Body of pancreas (tissue), 4 donors: Measurements from ENCODE around the gene BEX2. TPM values are rescaled to one million over a fixed set of nuclear protein-coding genes. Genes with fewer than 3 reads are reported as not detected.

ENCODE experiments used
- ATAC-seq: fragments of 150-250 bp; one replicate; pipeline ENCODE4 v1.9.1; 2016
- DNase-seq, 4 donors: peaks; one replicate each; pipeline ENCODE4 v3.0.0-alpha.2; 2019
- H3K27ac ChIP-seq, 4 donors: fragments of 200-600 bp; sonication (generic); 1 replicate in 3 of 4; 2 replicates in 1 of 4; pipeline versions ENCODE4 v1.5.1 to v1.6.1; 2016 to 2019; ENCODE audit warnings: mild to moderate bottlenecking in 1 of 4, mixed read lengths in 1 of 4, moderate library complexity in 1 of 4
- H3K27me3 ChIP-seq, 2 donors: fragments of 200-600 bp; sonication (generic); one replicate each; pipeline ENCODE4 v1.6.0; 2016; ENCODE audit warnings: mild to moderate bottlenecking in 1 of 2
- H3K36me3 ChIP-seq, 2 donors: fragments of 200-600 bp; sonication (generic); replicated peaks in 1 of 2; 2 replicates each; pipeline ENCODE4 v1.5.1; 2016; ENCODE audit warnings: low read depth in 2 of 2; ENCODE audit not compliant: insufficient read depth in 1 of 2
- H3K4me1 ChIP-seq: fragments of 200-600 bp; sonication (generic); one replicate; pipeline ENCODE4 v1.6.0; 2016
- H3K4me3 ChIP-seq, 2 donors: fragments of 200-600 bp; sonication (generic); 1 replicate in 1 of 2; 2 replicates in 1 of 2; pipeline ENCODE4 v1.5.1; 2016 to 2019
- H3K9me3 ChIP-seq, 3 donors: fragments of 200-600 bp; sonication (generic); 1 replicate in 2 of 3; 2 replicates in 1 of 3; pipeline ENCODE4 v1.5.1; 2016
- POLR2A ChIP-seq, 3 donors: fragments of 450-650 bp; IDR thresholded peaks; one replicate each; pipeline ENCODE4 v1.6.1; 2016; ENCODE audit warnings: antibody characterized with exemption in 3 of 3, mild to moderate bottlenecking in 2 of 3
- WGBS, 2 donors: methylation state at CpG; one replicate each; pipeline ENCODE4 v1.1.5; 2017; 5-methylcytosine and 5-hydroxymethylcytosine counted together
- intact Hi-C: fragments of 100-400 bp; cut with DNase I; formaldehyde crosslinking; loops from one replicate; pipeline ENCODE4 v1.15.1; 2023
- total RNA-seq, 2 donors: library from RNA; depleted of rRNA; stranded (reverse); fragments of >200 nt; gene quantifications; one replicate each; pipeline ENCODE4 v1.1.0, GENCODE V29; 2016
- TF ChIP-seq, protein P1 (sequence below), 7 experiments: fragments of 450-650 bp in 4 of 7; fragments of 200-600 bp in 3 of 7; sonication (generic) in 3 of 7; IDR thresholded peaks; one replicate each; pipeline ENCODE4 v1.5.1; 2016 to 2019; ENCODE audit warnings: antibody characterized with exemption in 7 of 7

BEX2 gene
- total RNA-seq, 2 donors from 2014 or later = 9.9 to 23.9 TPM

DNA sequence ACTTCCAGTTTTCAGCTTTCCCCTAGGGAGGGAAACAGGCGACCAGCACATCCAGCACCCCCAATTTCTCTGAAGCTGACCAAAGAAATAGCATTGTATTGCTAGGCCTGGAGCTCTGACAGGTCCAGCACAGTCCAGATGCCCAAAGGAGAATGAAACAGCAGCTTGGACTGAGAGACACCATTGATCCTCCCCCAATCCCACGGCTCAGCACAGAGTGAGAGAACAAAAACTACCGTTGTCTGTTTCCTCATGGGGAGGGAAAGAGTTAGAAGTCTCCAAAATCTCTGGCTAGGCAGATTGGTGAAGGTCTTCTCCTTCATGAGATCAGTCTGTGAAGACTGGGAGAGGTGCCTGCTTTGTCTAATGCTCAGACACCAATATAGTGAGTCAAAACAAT lies 27.9 kb upstream of the BEX2 start:
- Histone ChIP-seq H3K27me3 (no peaks in the 10 kb centered on the region), H3K27ac (no peak overlapping the region), H3K4me1 (no peaks in the 10 kb centered on the region), H3K36me3 (no peaks in the 10 kb centered on the region), H3K9me3 (no peaks in the 10 kb centered on the region), H3K4me3 (no peak overlapping the region)
- TF ChIP-seq POLR2A (IDR thresholded peaks at IDR 0.05) = no peak
- TF ChIP-seq, protein P1, sequence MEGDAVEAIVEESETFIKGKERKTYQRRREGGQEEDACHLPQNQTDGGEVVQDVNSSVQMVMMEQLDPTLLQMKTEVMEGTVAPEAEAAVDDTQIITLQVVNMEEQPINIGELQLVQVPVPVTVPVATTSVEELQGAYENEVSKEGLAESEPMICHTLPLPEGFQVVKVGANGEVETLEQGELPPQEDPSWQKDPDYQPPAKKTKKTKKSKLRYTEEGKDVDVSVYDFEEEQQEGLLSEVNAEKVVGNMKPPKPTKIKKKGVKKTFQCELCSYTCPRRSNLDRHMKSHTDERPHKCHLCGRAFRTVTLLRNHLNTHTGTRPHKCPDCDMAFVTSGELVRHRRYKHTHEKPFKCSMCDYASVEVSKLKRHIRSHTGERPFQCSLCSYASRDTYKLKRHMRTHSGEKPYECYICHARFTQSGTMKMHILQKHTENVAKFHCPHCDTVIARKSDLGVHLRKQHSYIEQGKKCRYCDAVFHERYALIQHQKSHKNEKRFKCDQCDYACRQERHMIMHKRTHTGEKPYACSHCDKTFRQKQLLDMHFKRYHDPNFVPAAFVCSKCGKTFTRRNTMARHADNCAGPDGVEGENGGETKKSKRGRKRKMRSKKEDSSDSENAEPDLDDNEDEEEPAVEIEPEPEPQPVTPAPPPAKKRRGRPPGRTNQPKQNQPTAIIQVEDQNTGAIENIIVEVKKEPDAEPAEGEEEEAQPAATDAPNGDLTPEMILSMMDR (IDR thresholded peaks at IDR 0.05) = no peak
- DNase-seq (no peak), ATAC-seq (no peak)
- WGBS, 2 donors = 0 to 52% methylated on average over 1 to 3 of the region's 3 CpGs
- intact Hi-C loops = loop anchor here (5.0 kb wide), 1 partner anchor 129 kb away; no protein-coding TSS in a partner anchor

DNA sequence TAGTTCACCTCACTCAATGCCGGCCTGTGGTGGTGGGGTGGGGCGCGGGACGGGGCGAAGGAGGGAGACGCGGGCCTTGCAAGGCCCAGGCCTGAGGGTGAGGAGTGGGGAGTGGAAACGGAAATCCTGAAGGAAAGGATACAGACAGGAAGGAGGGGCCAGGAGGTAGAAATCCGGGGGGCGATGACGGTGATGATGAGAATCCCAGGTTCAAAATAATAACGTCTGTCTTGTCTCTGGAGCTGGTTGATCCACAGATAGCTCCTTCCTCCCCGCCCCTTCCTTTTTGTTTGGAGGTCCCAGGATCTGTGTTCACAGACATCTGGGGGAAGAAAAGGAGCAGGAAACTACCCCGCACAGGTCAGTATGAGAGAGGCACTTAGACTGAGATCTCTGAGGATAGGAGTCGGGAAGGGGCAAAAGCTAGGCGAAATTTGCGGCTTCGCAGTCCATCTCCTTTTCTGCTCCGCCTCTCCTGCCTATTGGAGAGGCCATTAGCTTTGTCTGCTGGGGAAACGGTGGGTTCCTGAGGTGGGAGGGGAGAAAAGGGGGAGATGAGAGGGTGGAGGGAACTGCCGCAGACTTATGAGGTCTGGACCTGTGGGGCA lies 20.0 kb upstream of the BEX2 start:
- no peak overlapping the region for H3K4me3 ChIP-seq
- WGBS, 2 donors = 41 to 63% methylated on average over 20 to 21 of the region's 21 CpGs
- H3K9me3 ChIP-seq = no peaks in the 10 kb centered on the region
- no peak overlapping the region for H3K27ac ChIP-seq
- H3K36me3 ChIP-seq = no peaks in the 10 kb centered on the region
- intact Hi-C loops = no loop called here
- DNase-seq (no peak), ATAC-seq (no peak)
- no peak for TF ChIP-seq POLR2A (IDR thresholded peaks at IDR 0.05)
- TF ChIP-seq, protein P1 (IDR thresholded peaks at IDR 0.05) = no peak
- no peaks in the 10 kb centered on the region for H3K4me1 ChIP-seq
- no peaks in the 10 kb centered on the region for H3K27me3 ChIP-seq

DNA sequence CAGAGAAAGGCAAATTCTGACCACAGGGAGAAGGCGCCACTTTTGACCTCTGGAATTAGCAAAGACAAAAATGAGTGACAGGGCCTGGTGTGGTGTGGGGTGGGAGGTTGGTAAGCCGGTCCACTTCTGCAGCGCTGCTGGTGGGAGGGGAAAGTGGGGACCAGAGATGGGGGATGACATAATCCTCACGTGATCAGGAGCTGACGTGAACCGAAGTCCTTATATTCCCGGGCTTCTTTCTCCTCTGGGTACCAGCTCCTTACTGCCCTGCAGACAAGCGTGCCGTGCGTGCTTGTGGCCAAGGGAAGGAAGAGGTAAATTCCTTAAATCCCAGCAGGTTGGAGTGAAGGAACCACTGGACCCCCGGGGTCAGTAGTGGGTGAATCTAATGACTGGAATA lies 19.2 kb upstream of the BEX2 start, which contains the start of gene TCEAL7:
Gene TCEAL7, plus strand, starts transcription at position 249 of the 400 bp plus-strand sequence. CDS start 1,165 bp downstream, outside the sequence.
- TF ChIP-seq POLR2A (IDR thresholded peaks at IDR 0.05) = no peak
- TF ChIP-seq, protein P1 (IDR thresholded peaks at IDR 0.05) = no peak
- Histone ChIP-seq H3K4me3 (no peak within 1 kb of the TSS), H3K36me3 (no peaks in the 10 kb centered on the region), H3K9me3 (no peaks in the 10 kb centered on the region), H3K27ac (no peak within 1 kb of the TSS), H3K27me3 (no peaks in the 10 kb centered on the region), H3K4me1 (no peaks in the 10 kb centered on the region)
- intact Hi-C loops = no loop called here
- ATAC-seq (no peak), DNase-seq (no peak)
- WGBS, 2 donors = 49 to 70% methylated on average over 10 of the region's 11 CpGs

DNA sequence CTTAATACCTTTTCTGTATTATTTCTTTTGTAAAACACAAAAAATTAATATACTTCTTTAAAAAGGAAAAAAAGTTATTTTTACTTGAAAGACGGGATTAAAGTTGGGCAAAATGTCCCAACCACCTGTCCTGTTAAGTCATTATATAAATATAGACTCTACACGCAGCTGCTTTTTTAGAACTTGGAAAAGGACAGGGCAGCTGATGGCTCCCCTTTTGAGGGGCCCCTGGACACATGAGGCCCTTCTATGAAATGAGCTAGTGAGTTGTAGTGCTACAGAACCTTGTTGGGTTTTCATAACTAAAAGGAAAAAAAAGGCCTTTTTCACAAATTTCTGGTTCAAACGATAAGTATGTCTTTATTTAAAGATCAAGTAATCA lies 600 bp upstream of the BEX2 start:
- no peaks in the 10 kb centered on the region for H3K9me3 ChIP-seq
- intact Hi-C loops = no loop called here
- no peak for TF ChIP-seq POLR2A (IDR thresholded peaks at IDR 0.05)
- TF ChIP-seq, protein P1 (IDR thresholded peaks at IDR 0.05) = no peak
- no peak for ATAC-seq
- H3K36me3 ChIP-seq = no peaks in the 10 kb centered on the region
- WGBS, 2 donors = 36 to 42% methylated on average over 3 of the region's 3 CpGs
- no peak overlapping the region for H3K4me3 ChIP-seq
- H3K27ac ChIP-seq = peak overlapping the region in 2 of 4 donors; percentile 25 to 69
- no peak for DNase-seq
- H3K27me3 ChIP-seq = no peaks in the 10 kb centered on the region
- H3K4me1 ChIP-seq = no peaks in the 10 kb centered on the region
